Activated T-helper 17 cell treated with anti-CD3 and anti-CD28 coated beads, Interleukin-2, amount 50 U/mL, for 72 hours (primary cell): Measurements from ENCODE around the gene HSD17B12. TPM values are rescaled to one million over a fixed set of nuclear protein-coding genes. Genes with fewer than 3 reads are reported as not detected.

Source experiments
- ATAC-seq: fragments of 150-1000 bp; cut with Tn5 transposase; replicated peaks from 2 replicates; pipeline ENCODE4 v1.10.0; 2021; ENCODE audit warnings: mild to moderate bottlenecking, moderate library complexity
- H3K27ac Mint-ChIP-seq: one replicate; pipeline ENCODE4 v1.8.0; 2022; ENCODE audit warnings: mixed read lengths
- H3K27me3 Mint-ChIP-seq: one replicate; pipeline ENCODE4 v1.8.0; 2022; ENCODE audit warnings: mixed read lengths
- H3K36me3 Mint-ChIP-seq: one replicate; pipeline ENCODE4 v1.8.0; 2022; ENCODE audit warnings: low read depth, mild to moderate bottlenecking, mixed read lengths
- H3K4me1 Mint-ChIP-seq: one replicate; pipeline ENCODE4 v1.8.0; 2022; ENCODE audit warnings: mixed read lengths
- H3K4me3 Mint-ChIP-seq: one replicate; pipeline ENCODE4 v1.8.0; 2022; ENCODE audit warnings: mild to moderate bottlenecking, mixed read lengths
- H3K9me3 Mint-ChIP-seq: one replicate; pipeline ENCODE4 v1.8.0; 2022; ENCODE audit warnings: mixed read lengths
- total RNA-seq, 2 donors: library from RNA; stranded (reverse); gene quantifications; one replicate each; pipeline ENCODE4 v1.2.3, GENCODE V29; 2022

Gene HSD17B12
- total RNA-seq, 2 donors from 2014 or later, result 32.2 to 45.2 TPM

DNA sequence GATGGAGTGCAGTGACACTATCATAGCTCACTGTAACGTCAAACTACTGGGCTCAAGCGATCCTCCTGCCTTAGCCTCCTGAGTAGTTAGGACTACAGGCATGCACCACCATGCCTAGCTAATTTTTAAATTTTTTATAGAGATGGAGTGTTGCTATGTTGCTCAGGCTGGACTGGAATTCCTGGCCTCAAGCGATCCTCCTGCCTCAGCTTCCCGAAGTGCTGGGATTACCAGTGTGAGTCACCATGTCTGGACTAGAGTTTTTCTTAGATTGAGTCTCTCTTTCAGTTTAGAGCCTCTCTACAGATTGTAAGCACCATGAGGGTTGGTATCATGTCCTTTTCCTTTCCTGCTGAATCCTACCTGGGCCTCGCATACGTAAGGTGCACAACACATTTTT is 142.8 kb downstream of the HSD17B12 start:
- no peaks in the 10 kb centered on the region for H3K4me1 Mint-ChIP-seq
- H3K27me3 Mint-ChIP-seq, result no peaks in the 10 kb centered on the region
- ATAC-seq, result no peak
- no peak overlapping the region for H3K4me3 Mint-ChIP-seq
- peaks cover 24% of the 10 kb centered on the region for H3K36me3 Mint-ChIP-seq
- H3K27ac Mint-ChIP-seq, result no peak overlapping the region
- no peaks in the 10 kb centered on the region for H3K9me3 Mint-ChIP-seq

GRCh38 chr11:43823851-43824250 is 143.3 kb downstream of the HSD17B12 start:
- Mint-ChIP-seq H3K4me3 (no peak overlapping the region), H3K27me3 (no peaks in the 10 kb centered on the region), H3K9me3 (no peaks in the 10 kb centered on the region), H3K27ac (no peak overlapping the region), H3K4me1 (no peaks in the 10 kb centered on the region), H3K36me3 (peaks cover 24% of the 10 kb centered on the region)
- no peak for ATAC-seq

DNA sequence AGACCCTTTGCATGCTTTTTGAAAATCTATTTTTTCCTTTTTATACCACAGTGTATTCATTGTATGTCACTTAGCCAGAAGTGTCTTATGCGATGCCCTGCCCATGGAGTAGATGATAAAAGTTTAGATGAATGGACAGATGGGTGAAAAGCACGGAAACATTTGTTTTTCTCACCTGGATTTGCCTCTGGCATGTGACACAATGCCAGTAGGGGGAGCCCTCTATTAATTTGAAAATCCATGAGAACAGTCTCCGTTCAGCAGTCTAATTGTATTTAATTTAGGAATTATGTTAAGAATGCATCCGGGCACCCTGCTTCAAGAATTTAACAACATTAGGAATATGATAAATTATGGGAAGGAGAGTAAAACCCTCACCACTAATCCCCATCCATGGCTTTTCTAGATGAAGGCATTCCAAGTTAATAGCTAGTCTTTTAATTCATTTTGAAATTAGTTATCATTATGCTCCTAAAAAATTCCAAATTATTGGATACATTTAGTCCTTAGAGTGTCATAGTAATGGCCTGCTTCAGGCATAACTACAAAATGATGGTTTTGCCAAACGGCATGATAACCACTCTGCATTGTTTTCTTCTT is 144.8 kb downstream of the HSD17B12 start:
- H3K27ac Mint-ChIP-seq, result no peak overlapping the region
- H3K9me3 Mint-ChIP-seq, result no peaks in the 10 kb centered on the region
- ATAC-seq, result no peak
- H3K27me3 Mint-ChIP-seq, result no peaks in the 10 kb centered on the region
- H3K4me1 Mint-ChIP-seq, result no peaks in the 10 kb centered on the region
- peaks cover 11% of the 10 kb centered on the region for H3K36me3 Mint-ChIP-seq
- no peak overlapping the region for H3K4me3 Mint-ChIP-seq

DNA sequence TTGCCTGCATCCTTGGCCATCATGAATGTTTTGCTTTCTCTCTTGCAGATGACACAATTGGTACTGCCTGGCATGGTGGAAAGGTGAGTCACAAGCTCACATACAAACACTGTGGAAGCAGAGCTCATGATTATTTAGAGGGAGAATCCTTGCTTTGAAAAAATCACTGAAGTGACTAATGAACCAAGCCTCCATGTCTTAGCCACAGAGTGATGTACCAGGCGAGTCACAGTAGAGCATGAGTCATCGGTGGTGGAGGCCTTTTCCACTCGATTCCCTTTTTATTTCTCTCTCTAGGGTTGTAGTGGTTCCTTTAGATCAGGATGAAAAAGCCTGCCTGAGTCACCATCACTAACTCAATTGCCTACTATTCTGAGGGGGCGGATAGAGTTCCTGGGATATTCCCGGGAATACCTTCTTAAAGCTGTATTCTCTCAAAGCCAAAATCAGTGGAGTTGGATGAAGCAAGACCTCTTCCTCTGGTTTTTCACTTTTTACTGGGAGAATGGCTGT is 150.4 kb downstream of the HSD17B12 start:
- no peaks in the 10 kb centered on the region for H3K9me3 Mint-ChIP-seq
- H3K4me1 Mint-ChIP-seq, result peaks cover 12% of the 10 kb centered on the region
- peaks cover 18% of the 10 kb centered on the region for H3K36me3 Mint-ChIP-seq
- peak overlapping the region; percentile 19 for H3K4me3 Mint-ChIP-seq
- no peaks in the 10 kb centered on the region for H3K27me3 Mint-ChIP-seq
- ATAC-seq, result peak; percentile 99
- peak overlapping the region; percentile 51 for H3K27ac Mint-ChIP-seq

GRCh38 chr11:43832536-43832935 is 152.0 kb downstream of the HSD17B12 start:
- ATAC-seq, result no peak
- Mint-ChIP-seq H3K27me3 (no peaks in the 10 kb centered on the region), H3K4me3 (no peak overlapping the region), H3K4me1 (peaks cover 12% of the 10 kb centered on the region), H3K36me3 (peaks cover 18% of the 10 kb centered on the region), H3K27ac (no peak overlapping the region), H3K9me3 (no peaks in the 10 kb centered on the region)

DNA sequence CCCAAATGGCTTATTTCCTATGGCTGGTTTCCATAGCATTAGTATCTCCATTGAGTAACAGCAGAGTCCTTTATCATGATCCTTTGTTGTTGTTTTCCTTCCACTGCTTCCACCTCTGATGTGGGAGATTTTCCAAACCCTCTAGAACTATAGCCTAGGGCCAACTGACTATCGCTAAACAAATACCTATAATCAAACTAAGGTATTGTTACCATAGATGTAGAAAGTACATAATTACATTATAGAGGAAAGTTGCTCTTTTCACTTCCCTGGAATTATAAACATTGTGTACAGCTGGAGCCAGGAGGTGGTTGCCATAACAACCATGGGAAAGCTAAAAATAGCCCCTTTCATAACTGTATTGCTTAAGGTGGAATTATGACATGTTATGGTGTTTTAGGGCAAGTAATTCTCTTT is 153.1 kb downstream of the HSD17B12 start:
- Mint-ChIP-seq H3K9me3 (no peaks in the 10 kb centered on the region), H3K36me3 (peaks cover 22% of the 10 kb centered on the region), H3K27me3 (no peaks in the 10 kb centered on the region), H3K4me3 (no peak overlapping the region), H3K27ac (no peak overlapping the region), H3K4me1 (peaks cover 12% of the 10 kb centered on the region)
- no peak for ATAC-seq

DNA sequence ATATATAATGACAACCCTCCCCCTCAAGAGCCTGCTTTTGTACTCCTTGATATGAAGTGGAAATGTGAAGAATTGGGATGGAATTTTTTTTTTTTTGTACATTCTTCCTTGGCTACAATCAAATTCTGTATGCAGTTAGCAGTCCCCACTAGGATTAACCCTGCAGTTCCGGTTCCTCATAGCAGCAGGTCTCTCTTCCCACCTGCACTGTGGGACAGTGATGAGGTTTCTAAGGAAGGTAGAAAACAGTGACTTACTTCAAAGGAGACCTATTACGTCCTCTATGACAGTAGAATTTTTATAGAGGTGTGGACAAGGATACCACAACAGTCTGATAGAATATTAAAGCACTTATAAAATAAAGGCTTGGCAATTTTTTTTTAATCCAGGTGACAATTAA is 153.7 kb downstream of the HSD17B12 start:
- H3K36me3 Mint-ChIP-seq, result peaks cover 28% of the 10 kb centered on the region
- H3K4me3 Mint-ChIP-seq, result no peak overlapping the region

GRCh38 chr11:43835104-43835503 is 154.6 kb downstream of the HSD17B12 start:
- Mint-ChIP-seq H3K27ac (no peak overlapping the region), H3K27me3 (no peaks in the 10 kb centered on the region), H3K9me3 (no peaks in the 10 kb centered on the region), H3K4me1 (peaks cover 12% of the 10 kb centered on the region), H3K36me3 (peaks cover 36% of the 10 kb centered on the region), H3K4me3 (no peak overlapping the region)
- ATAC-seq, result no peak

More for the DNA sequence above, 153.7 kb downstream of the HSD17B12 start:
- Mint-ChIP-seq H3K27ac (no peak overlapping the region), H3K4me1 (peaks cover 12% of the 10 kb centered on the region), H3K9me3 (no peaks in the 10 kb centered on the region), H3K27me3 (no peaks in the 10 kb centered on the region)
- ATAC-seq, result no peak

DNA sequence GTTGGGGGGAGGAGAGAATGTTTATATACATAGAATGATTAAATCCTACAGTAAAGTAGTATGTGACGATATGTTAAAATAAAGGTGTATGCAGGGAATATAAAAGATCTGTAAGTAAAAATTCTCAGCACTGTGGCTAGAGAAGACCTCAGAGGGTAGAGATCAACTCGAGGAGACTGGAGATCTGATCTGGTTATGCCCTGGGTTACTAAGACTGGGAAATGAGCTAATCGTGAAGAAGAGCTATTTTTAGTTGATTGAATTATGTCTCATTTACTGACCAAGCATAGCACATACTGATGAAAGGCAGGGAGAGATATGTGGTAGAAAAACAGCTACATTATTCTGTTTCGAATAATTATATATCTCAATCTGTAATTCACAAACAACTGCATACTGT is 157.3 kb downstream of the HSD17B12 start:
- peak; percentile 48 for ATAC-seq
- H3K27me3 Mint-ChIP-seq, result no peaks in the 10 kb centered on the region
- no peaks in the 10 kb centered on the region for H3K4me1 Mint-ChIP-seq
- H3K4me3 Mint-ChIP-seq, result no peak overlapping the region
- H3K36me3 Mint-ChIP-seq, result peaks cover 42% of the 10 kb centered on the region
- H3K27ac Mint-ChIP-seq, result no peak overlapping the region
- no peaks in the 10 kb centered on the region for H3K9me3 Mint-ChIP-seq

DNA sequence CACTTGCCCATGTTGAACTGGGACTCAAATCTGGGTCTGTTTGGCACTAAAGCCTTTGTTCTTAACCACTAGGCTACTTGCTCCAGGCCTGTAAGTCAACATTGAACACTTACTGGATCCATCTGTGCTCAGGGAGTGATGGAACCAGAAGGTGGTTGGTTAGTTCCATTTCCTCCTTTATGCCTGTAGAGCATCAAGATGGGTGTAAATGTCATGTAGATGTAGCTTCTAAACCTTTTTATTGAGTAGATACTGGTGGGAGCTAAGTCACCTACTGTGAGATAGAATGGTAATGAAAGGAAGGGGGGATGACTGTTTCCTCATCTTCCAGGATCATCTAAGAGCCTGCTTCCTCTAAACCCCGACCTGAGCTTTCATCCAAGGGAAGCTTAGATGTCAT is 161.5 kb downstream of the HSD17B12 start:
- Mint-ChIP-seq H3K27ac (no peak overlapping the region), H3K4me3 (no peak overlapping the region), H3K27me3 (no peaks in the 10 kb centered on the region), H3K9me3 (no peaks in the 10 kb centered on the region), H3K36me3 (peaks cover 37% of the 10 kb centered on the region), H3K4me1 (no peaks in the 10 kb centered on the region)
- ATAC-seq, result no peak

DNA sequence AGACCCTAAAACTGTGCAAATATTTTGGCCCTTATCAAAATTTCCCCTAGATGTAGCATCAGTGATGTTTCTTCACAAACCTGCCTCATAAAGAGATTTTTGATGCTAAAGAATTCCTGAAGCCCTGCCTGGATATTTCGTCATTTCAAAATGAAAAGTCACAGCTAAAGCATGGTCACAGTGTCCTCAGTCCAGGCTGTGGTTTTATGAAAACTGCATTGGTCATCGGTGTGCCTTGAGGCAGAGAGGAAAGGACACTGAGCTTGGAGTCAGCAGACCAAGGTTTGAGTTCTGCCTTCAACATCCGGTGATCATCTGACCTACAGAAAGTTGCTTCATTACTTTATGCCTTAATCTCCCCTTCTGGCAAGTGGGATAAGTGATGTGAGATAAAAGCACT is 165.3 kb downstream of the HSD17B12 start:
- Mint-ChIP-seq H3K27me3 (no peaks in the 10 kb centered on the region), H3K27ac (no peak overlapping the region), H3K4me3 (no peak overlapping the region), H3K9me3 (no peaks in the 10 kb centered on the region), H3K4me1 (no peaks in the 10 kb centered on the region), H3K36me3 (peaks cover 11% of the 10 kb centered on the region)
- ATAC-seq, result no peak

- Mint-ChIP-seq H3K36me3 (peaks cover 15% of the 10 kb centered on the region), H3K4me3 (no peak overlapping the region), H3K27me3 (no peaks in the 10 kb centered on the region), H3K9me3 (no peaks in the 10 kb centered on the region), H3K4me1 (no peaks in the 10 kb centered on the region), H3K27ac (no peak overlapping the region)
- ATAC-seq, result peak; percentile 73
Observed at GRCh38 chr11:43852057-43852636, 171.6 kb downstream of the HSD17B12 start.

DNA sequence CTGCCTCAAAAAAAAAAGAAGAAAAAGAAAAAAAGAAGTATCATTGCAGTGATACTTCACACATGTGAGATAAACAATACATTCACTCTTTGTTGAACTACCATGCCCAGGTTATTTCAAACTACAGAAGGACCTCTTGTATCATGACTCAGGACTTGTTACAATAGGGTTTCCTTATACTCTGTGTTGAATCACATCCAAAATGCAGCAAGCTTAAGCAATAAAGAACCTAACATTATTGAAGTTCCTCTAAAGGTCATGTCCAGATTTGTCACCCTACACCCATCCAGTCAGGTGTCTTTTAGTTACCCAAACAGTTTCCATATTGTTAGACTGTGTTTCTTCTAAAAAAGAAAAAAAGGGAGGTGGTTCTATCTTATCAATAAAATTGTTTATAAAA is 173.2 kb downstream of the HSD17B12 start:
- peaks cover 15% of the 10 kb centered on the region for H3K36me3 Mint-ChIP-seq
- no peaks in the 10 kb centered on the region for H3K4me1 Mint-ChIP-seq
- H3K9me3 Mint-ChIP-seq, result no peaks in the 10 kb centered on the region
- no peaks in the 10 kb centered on the region for H3K27me3 Mint-ChIP-seq
- H3K27ac Mint-ChIP-seq, result no peak overlapping the region
- no peak for ATAC-seq
- H3K4me3 Mint-ChIP-seq, result no peak overlapping the region

GRCh38 chr11:43856993-43857392 is 176.5 kb downstream of the HSD17B12 start:
- Mint-ChIP-seq H3K27me3 (no peaks in the 10 kb centered on the region), H3K4me3 (no peak overlapping the region), H3K36me3 (peaks cover 15% of the 10 kb centered on the region), H3K27ac (no peak overlapping the region), H3K4me1 (no peaks in the 10 kb centered on the region), H3K9me3 (peaks cover 4% of the 10 kb centered on the region)
- no peak for ATAC-seq

DNA sequence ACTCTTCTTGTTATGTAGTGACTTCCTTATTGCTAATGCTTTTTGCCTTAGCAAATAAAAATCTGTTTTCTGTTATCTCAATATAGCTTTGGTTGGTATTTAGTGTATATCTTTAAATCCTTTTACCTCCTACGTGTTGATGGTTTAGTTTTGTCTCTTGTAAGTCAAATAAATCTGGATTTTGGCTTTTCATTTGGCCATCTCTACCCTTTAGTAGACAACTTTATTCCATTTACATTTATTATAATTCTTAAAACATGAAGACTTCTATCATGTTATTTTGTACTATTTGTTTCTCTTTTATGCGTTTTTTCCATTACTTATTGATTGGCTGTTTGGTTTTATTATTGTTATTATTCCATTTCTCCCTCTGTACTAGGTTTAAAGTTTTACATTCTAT is 180.6 kb downstream of the HSD17B12 start:
- peaks cover 3% of the 10 kb centered on the region for H3K27me3 Mint-ChIP-seq
- no peaks in the 10 kb centered on the region for H3K4me1 Mint-ChIP-seq
- no peak overlapping the region for H3K4me3 Mint-ChIP-seq
- H3K36me3 Mint-ChIP-seq, result no peaks in the 10 kb centered on the region
- H3K27ac Mint-ChIP-seq, result no peak overlapping the region
- peaks cover 4% of the 10 kb centered on the region for H3K9me3 Mint-ChIP-seq
- no peak for ATAC-seq
